ENCODE data around the gene ZFPM1.

ZFPM1 gene

DNA sequence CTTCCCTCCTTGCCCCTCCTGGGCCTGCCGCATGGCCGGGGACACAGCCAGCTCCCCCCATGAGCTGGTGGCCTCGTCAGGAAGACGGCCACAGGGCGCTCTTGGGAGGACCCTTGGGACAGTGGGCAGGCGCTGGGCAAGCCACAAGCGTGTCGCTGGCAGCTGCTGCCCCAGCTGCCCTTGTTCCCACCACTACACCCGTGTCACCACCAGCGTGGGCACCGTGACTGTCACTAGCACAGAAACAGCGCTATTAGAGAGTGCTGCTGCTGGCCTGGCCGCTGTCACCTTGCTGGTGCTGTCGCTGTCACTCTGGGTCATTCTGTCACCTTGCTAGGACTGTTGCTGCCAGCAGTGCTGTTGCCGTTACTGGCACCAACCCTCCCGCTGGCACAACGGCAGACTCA lies 47.2 kb downstream of the ZFPM1 start:
- H3K27ac ChIP-seq (ENCODE audit: low read length) = no peak overlapping the region
- no peak overlapping the region for H2AFZ ChIP-seq (ENCODE audit: low read depth, low read length)
- no peaks in the 10 kb centered on the region for H3K9me3 ChIP-seq (ENCODE audit: insufficient read depth, low read length)
- no peaks in the 10 kb centered on the region for H3K27me3 ChIP-seq (ENCODE audit: low read depth, low read length)
- H3K4me3 ChIP-seq (ENCODE audit: low read length) = no peak overlapping the region
- H3K4me1 ChIP-seq (ENCODE audit: low read length) = peaks cover 6% of the 10 kb centered on the region
- no peaks in the 10 kb centered on the region for H3K79me2 ChIP-seq (ENCODE audit: low read length)
- H3K9ac ChIP-seq (ENCODE audit: low read length) = no peak overlapping the region
- TF ChIP-seq, protein P1, sequence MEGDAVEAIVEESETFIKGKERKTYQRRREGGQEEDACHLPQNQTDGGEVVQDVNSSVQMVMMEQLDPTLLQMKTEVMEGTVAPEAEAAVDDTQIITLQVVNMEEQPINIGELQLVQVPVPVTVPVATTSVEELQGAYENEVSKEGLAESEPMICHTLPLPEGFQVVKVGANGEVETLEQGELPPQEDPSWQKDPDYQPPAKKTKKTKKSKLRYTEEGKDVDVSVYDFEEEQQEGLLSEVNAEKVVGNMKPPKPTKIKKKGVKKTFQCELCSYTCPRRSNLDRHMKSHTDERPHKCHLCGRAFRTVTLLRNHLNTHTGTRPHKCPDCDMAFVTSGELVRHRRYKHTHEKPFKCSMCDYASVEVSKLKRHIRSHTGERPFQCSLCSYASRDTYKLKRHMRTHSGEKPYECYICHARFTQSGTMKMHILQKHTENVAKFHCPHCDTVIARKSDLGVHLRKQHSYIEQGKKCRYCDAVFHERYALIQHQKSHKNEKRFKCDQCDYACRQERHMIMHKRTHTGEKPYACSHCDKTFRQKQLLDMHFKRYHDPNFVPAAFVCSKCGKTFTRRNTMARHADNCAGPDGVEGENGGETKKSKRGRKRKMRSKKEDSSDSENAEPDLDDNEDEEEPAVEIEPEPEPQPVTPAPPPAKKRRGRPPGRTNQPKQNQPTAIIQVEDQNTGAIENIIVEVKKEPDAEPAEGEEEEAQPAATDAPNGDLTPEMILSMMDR (IDR thresholded peaks at IDR 0.05; ENCODE audit: low read depth, low read length) = no peak
- TF ChIP-seq EZH2phosphoT487 (IDR thresholded peaks at IDR 0.05; ENCODE audit: low read depth) = no peak
- H3K36me3 ChIP-seq (replicated peaks; ENCODE audit: low read depth, low read length) = no peaks in the 10 kb centered on the region
- no peak overlapping the region for H3K4me2 ChIP-seq (ENCODE audit: low read length)
- H4K20me1 ChIP-seq (ENCODE audit: insufficient read depth, low read length) = no peaks in the 10 kb centered on the region

DNA sequence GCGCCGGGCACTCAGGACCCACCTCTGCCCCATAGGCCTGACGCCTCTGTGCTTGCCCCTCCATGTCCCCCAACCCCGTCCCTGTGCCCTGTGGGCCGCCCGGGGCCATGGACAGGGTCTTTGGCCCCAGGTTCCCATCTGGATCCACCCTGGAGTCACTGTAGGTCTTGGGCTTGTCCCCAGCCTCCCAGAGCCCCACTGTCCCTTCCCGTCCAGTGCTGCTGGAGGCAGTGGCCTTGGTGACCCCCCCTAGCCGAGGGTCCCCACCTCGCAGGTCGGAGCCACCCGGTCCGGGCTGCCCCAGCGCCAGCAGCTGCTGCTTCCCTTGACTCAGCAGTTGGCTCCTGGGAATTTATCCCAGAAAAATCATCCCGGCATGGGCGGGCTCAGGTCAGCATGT lies 49.3 kb downstream of the ZFPM1 start:
- no peaks in the 10 kb centered on the region for H3K36me3 ChIP-seq (replicated peaks; ENCODE audit: low read depth, low read length)
- H3K27ac ChIP-seq (ENCODE audit: low read length) = no peak overlapping the region
- no peak overlapping the region for H3K9ac ChIP-seq (ENCODE audit: low read length)
- no peak overlapping the region for H2AFZ ChIP-seq (ENCODE audit: low read depth, low read length)
- TF ChIP-seq EZH2phosphoT487 (IDR thresholded peaks at IDR 0.05; ENCODE audit: low read depth) = no peak
- TF ChIP-seq, protein P1 (IDR thresholded peaks at IDR 0.05; ENCODE audit: low read depth, low read length) = no peak
- no peaks in the 10 kb centered on the region for H3K9me3 ChIP-seq (ENCODE audit: insufficient read depth, low read length)
- no peaks in the 10 kb centered on the region for H3K79me2 ChIP-seq (ENCODE audit: low read length)
- H3K4me3 ChIP-seq (ENCODE audit: low read length) = no peak overlapping the region
- H3K4me2 ChIP-seq (ENCODE audit: low read length) = no peak overlapping the region
- H3K4me1 ChIP-seq (ENCODE audit: low read length) = peaks cover 11% of the 10 kb centered on the region
- H4K20me1 ChIP-seq (ENCODE audit: insufficient read depth, low read length) = no peaks in the 10 kb centered on the region
- no peaks in the 10 kb centered on the region for H3K27me3 ChIP-seq (ENCODE audit: low read depth, low read length)

- Histone ChIP-seq H3K27ac (ENCODE audit: low read length) (no peak overlapping the region), H3K4me1 (ENCODE audit: low read length) (peaks cover 11% of the 10 kb centered on the region), H3K4me3 (ENCODE audit: low read length) (no peak overlapping the region), H2AFZ (ENCODE audit: low read depth, low read length) (no peak overlapping the region), H3K27me3 (ENCODE audit: low read depth, low read length) (no peaks in the 10 kb centered on the region), H3K79me2 (ENCODE audit: low read length) (no peaks in the 10 kb centered on the region), H4K20me1 (ENCODE audit: insufficient read depth, low read length) (no peaks in the 10 kb centered on the region), H3K4me2 (ENCODE audit: low read length) (no peak overlapping the region), H3K9ac (ENCODE audit: low read length) (no peak overlapping the region), H3K9me3 (ENCODE audit: insufficient read depth, low read length) (no peaks in the 10 kb centered on the region), H3K36me3 (replicated peaks; ENCODE audit: low read depth, low read length) (no peaks in the 10 kb centered on the region)
- TF ChIP-seq, protein P1 (IDR thresholded peaks at IDR 0.05; ENCODE audit: low read depth, low read length) = no peak
- TF ChIP-seq EZH2phosphoT487 (IDR thresholded peaks at IDR 0.05; ENCODE audit: low read depth) = no peak
Measured at GRCh38 chr16:88502776-88503280, 49.7 kb downstream of the ZFPM1 start.

DNA sequence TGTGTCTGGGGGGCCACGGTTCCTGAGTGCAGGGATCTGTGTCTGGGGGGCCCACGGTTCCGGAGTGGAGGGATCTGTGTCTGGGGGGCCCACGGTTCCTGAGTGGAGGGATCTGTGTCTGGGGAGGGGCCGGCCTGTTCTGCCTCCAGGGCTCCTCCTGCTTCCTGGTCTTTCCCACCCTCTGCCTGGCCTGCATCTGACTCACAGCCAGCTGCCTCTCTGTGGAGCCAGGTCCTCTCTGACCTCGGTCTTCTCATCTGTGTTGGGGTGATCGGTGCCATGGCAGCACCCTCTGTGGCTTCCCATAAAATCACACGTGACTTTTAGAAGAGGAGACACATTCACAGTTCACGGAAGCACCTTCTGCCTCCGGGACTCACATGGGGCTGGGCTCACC lies 50.3 kb downstream of the ZFPM1 start:
- Histone ChIP-seq H4K20me1 (ENCODE audit: insufficient read depth, low read length) (no peaks in the 10 kb centered on the region), H3K27ac (ENCODE audit: low read length) (no peak overlapping the region), H3K9ac (ENCODE audit: low read length) (no peak overlapping the region), H3K9me3 (ENCODE audit: insufficient read depth, low read length) (no peaks in the 10 kb centered on the region), H3K4me3 (ENCODE audit: low read length) (no peak overlapping the region), H3K79me2 (ENCODE audit: low read length) (no peaks in the 10 kb centered on the region), H3K27me3 (ENCODE audit: low read depth, low read length) (no peaks in the 10 kb centered on the region), H3K4me2 (ENCODE audit: low read length) (no peak overlapping the region), H3K36me3 (replicated peaks; ENCODE audit: low read depth, low read length) (no peaks in the 10 kb centered on the region), H3K4me1 (ENCODE audit: low read length) (peaks cover 11% of the 10 kb centered on the region), H2AFZ (ENCODE audit: low read depth, low read length) (no peak overlapping the region)
- TF ChIP-seq, protein P1 (IDR thresholded peaks at IDR 0.05; ENCODE audit: low read depth, low read length) = no peak
- TF ChIP-seq EZH2phosphoT487 (IDR thresholded peaks at IDR 0.05; ENCODE audit: low read depth) = no peak

Measured in OCI-LY3 (cell line).